ENCODE results near the gene CDON. TPM values are rescaled to one million over a fixed set of nuclear protein-coding genes. Genes with fewer than 3 reads are reported as not detected.

The CDON gene
- total and polyA plus RNA-seq, 2 of the 13 experiments (the other 11 are each of a cell fraction or from before 2014, with no cell fraction given) = 9.6 to 12.8 TPM

DNA sequence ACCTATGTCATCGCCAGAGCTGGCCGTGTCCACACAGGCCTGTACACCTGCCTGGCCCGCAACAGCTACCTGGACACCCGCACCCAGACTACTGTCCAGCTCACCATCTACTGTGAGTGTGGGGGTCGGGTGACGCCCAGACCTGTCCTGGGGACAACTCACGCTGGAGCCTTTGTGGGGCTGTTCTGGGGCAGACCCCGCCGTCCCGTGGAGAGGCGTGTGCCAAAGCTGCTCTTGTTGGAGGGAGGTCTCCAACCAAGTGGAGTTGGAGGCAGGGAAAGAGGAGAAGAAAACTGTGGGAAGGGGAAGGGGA is 112.5 kb downstream of the CDON start:
- H2AFZ ChIP-seq (ENCODE audit: low read length) = no peak overlapping the region
- ATAC-seq (no peak; the same call in 2 of the 3 replicates), DNase-seq (ENCODE audit: low spot score) (no peak), FAIRE-seq (no peak)
- in situ Hi-C loops (cut with HindIII; ENCODE audit: extremely low pct_ligation_motif_present, low pct_unique_long_range_greater_than_20kb) = no loop called here
- H3K9me3 ChIP-seq (ENCODE audit: low read length) = no peaks in the 10 kb centered on the region
- no TSS peak for BruUV-seq (replicated peaks)
- no peaks in the 10 kb centered on the region for H4K20me1 ChIP-seq (ENCODE audit: insufficient read depth, low read length)
- peaks cover 37% of the 10 kb centered on the region for H3K4me1 ChIP-seq (ENCODE audit: insufficient read depth, low read length)
- ChIA-PET POLR2A (no interaction called here), CTCF (ENCODE audit: low intra/inter-chr PET ratio, low total read pairs) (no interaction called here)
- H3K79me2 ChIP-seq (ENCODE audit: insufficient read depth, low read length) = no peaks in the 10 kb centered on the region
- no peak overlapping the region for H3K4me2 ChIP-seq (ENCODE audit: low read depth, low read length)
- TF ChIP-seq ZSCAN20 (CRISPR knock-in tag; IDR thresholded peaks at IDR 0.05; ENCODE audit: borderline replicate concordance) (no peak), ZNF547 (CRISPR knock-in tag; IDR thresholded peaks at IDR 0.05) (no peak), NPAS2 (CRISPR knock-in tag; IDR thresholded peaks at IDR 0.05; ENCODE audit: borderline replicate concordance) (no peak), SNAI1 (CRISPR knock-in tag; IDR thresholded peaks at IDR 0.05; ENCODE audit: borderline replicate concordance) (no peak), TCF7L2 (IDR thresholded peaks at IDR 0.05; ENCODE audit: low read depth, low read length) (no peak)
- TF ChIP-seq, protein P1, sequence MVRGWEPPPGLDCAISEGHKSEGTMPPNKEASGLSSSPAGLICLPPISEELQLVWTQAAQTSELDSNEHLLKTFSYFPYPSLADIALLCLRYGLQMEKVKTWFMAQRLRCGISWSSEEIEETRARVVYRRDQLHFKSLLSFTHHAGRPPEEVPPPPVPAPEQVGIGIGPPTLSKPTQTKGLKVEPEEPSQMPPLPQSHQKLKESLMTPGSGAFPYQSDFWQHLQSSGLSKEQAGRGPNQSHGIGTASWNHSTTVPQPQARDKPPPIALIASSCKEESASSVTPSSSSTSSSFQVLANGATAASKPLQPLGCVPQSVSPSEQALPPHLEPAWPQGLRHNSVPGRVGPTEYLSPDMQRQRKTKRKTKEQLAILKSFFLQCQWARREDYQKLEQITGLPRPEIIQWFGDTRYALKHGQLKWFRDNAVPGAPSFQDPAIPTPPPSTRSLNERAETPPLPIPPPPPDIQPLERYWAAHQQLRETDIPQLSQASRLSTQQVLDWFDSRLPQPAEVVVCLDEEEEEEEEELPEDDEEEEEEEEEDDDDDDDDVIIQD (CRISPR knock-in tag; IDR thresholded peaks at IDR 0.05; ENCODE audit: low read depth) = no peak
- no peak overlapping the region for H3K4me3 ChIP-seq (replicated peaks in 1 of 3; ENCODE audit: insufficient read depth in 1 of 3, low read depth in 2 of 3, low read length in 3 of 3)
- no peak overlapping the region for H3K9ac ChIP-seq (ENCODE audit: insufficient read depth, low read depth, low read length)
- H3K36me3 ChIP-seq (replicated peaks in 1 of 2; ENCODE audit: control insufficient read depth in 1 of 2, insufficient read depth in 2 of 2, low read length in 2 of 2) = no peaks in the 10 kb centered on the region
- H3K27ac ChIP-seq (ENCODE audit: extremely low read length, insufficient read depth, low read length) = no peak overlapping the region
- 92% methylated on average over 7 of the region's 11 CpGs for WGBS (ENCODE audit: low lambda C conversion rate)
- intact Hi-C loops (cut with micrococcal nuclease; ENCODE audit: unreplicated experiment) = no loop called here
- no peaks in the 10 kb centered on the region; a peak in 1 of 5 replicates for H3K27me3 ChIP-seq (ENCODE audit: control insufficient read depth in 1 of 2, insufficient read depth in 2 of 2, low read length in 2 of 2)

Measured in HepG2 (cell line).